HG02588 (cell line): Measurements from ENCODE around the gene SLC25A24.
"Not testable (repeated sequence)": the region's sequence is repeated elsewhere in the genome, so short reads cannot be mapped to it uniquely, and the experiment has no call there.

Experiments
- ATAC-seq: cut with Tn5 transposase; IDR thresholded peaks from one replicate; pipeline ENCODE4 v1.9.1; 2021; ENCODE audit warnings: mild to moderate bottlenecking, moderate library complexity; ENCODE audit not compliant: unreplicated experiment

SLC25A24 gene

DNA sequence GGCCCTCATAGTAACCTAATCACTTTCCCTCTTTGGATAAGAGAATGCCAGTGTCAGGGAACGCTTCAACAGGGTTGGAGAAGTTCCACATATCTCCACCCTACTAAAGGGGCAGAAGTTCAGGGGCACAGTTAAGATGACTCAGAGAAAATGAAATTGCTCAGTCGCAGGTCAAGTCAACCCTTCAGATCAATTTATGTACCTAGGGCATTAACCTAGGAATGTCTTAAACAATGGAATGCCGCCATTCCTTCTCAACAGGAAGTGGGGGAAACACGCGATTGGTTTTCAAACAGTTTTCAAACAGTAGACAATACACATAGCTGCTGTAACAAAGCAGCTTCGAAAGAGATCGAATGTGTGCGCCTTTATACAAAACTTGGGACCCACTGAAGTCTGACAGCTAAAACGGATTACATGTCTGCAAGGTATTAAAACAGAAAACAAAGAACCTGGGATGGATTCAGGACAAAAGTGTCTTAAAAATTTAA is 897 bp downstream of the SLC25A24 start:
- no peak for ATAC-seq

DNA sequence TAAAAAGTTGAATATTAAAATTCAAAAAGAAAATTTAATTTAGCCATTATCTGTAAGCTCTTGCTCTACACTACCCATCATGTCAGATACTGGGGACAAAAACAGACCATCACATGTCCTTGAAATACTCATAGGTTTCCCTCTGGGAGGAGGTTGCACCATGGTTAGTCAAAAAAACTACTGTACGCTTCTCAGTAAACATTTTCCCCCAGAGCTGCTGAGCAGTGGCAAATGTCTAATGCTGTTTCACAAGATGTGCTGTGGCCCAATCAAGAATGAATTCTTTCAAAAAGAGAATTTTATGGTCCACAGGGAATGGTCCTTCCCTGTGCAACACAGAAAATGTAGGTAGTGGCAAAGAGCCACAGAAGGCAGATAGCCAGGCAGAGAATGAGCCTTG is 6.1 kb downstream of the SLC25A24 start:
- ATAC-seq, result no peak

DNA sequence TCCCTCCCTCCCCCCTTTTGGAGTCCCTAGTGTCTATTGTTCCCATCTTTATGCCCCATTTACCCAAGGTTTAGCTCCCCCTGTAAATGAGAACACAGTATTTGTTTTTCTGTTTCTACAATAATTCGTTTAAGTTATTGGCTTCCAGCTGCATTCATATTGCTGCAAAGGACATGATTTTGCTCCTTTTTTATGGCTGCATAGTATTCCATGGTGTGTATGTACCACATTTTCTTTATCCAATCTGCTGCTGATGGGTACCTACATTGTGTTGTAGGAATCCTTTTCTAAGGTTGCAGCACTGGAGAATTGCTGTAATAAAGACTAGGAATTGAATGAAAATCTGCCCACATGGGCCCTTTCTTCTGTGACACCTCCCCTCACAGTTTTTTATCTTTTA is 6.8 kb downstream of the SLC25A24 start:
- no peak for ATAC-seq

DNA sequence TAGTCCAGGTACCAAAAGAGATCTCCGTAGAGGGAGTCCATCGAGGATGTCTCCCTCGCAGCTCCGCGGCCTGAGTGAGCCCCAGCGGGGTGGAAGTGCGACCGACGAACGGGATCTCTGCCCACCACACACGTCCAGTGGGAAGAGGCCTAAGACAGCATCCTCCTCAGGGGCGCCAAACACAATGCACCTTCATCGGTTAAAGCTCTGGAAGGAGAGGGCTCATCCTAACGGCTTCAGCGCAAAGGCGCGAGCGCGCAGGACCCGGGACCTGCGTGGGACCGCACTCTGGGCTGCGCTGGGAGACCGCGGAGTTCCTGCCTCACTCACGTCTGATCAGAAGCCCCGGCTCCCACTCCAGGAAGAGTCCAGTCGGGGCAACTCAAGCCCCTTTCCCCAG is 7.6 kb downstream of the SLC25A24 start:
- ATAC-seq, result no peak

DNA sequence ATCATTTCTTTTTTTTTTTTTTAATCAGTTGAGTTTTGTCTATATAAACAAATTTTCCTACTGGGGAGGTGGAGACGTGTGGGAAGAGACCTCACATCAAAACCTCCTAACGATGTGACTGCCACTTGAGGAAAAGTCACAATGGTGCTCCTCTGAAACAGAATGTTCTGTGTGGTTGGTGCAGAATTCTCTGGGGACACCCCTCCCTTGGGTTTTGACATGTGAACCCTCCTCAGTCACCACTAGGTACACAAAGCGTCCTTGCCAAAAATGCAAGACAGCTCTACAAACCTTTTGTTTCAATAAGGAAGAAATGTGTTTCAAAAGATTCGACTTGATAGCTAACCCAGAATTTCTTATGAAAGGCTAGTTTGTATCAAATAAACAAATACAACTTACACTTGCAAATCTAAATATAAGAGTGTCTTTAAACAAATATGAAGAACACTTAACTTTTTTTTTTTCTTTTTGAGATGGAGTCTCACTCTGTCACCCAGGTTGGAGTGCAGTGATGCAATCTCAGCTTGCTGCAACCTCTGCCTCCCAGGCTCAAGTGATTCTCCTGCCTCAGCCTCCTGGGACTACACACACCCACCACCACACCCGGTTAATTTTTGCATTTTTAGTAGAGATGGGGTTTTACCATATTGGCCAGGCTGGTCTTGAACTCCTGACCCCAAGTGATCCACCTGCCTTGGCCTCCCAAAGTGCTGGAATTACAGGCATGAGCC is 9.3 kb downstream of the SLC25A24 start:
- no peak for ATAC-seq

DNA sequence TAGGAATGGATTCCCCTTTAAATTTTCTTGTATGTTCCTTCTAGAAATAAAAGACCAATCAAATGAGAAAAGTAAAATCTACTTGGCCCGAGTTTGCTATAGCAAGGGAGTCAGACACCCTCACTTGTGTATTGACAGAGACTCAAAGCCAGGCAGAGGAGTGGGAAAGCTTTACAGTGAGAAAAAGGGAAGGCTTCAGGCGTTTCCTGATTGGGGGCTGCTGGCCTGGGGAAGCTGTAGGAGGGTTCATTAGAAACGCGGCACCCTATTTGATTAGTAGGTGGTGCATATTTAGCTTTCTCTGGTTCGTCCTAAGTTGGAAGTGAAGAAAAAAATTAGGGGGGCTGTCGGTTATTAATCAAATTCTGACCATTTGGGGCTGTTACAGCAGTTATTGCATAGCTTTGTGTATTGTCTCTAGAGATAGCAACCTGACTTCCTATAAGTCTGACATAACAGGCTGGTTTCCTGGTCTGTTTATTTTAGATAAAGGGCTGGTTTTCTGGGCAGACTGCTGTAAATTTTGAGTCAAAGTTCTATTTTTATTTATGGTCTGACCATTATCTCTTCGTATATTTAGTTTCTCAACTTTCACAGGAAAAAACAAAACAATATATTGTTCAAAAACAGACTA is 10.0 kb downstream of the SLC25A24 start:
- no peak for ATAC-seq

DNA sequence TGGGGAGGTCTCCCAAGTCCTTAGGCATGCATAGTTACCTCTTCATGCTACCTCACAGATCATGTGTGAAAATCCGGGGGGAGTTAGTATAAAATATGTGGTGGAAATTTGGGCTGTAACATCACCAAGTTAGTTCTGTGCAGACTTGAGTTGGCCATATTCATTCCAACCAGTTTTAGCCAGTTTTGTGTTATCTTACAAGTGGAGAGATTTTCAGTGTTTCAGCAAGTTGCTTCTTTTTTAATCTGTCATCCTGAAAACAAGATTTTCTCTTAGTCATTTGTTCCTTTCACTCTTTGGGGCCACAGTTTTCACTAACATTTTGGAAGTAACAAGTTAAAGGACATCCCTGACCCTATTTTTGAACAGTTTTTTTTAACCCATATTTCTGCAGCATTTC is 11.3 kb downstream of the SLC25A24 start:
- ATAC-seq, result no peak

DNA sequence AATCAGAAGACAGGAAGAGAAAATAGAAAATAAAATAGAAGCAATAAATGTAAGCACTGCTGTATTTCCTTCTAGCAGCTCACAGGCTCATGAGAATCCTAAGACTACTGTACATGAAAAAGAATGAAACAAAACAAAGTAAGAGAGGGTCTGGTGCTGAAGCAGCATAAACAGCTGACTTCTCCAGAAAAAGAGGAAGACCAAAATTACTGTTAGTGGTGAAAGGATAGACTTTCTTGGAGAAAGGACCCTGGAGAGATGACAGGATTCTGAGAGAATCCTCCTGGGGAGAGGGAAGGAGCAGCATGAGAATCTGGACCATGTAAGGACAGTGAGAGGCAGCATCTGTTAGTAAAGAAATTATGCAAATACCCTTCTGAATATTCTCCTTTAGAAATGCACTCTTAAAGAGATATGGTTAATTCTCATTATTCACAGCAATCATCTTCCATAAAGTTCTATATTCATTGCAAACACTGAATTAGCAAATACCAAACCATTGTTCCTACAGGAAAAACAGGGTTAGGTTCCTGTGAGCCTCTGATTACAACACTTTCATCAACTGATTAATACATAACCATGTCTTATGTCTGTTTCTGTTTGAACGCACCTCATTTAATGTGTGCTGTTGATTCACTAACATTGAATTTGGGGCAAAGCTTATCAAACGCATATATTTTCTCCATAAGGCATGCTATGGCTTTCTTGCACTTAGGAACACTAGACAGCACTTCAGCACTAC is 17.0 kb downstream of the SLC25A24 start:
- ATAC-seq, result no peak

DNA sequence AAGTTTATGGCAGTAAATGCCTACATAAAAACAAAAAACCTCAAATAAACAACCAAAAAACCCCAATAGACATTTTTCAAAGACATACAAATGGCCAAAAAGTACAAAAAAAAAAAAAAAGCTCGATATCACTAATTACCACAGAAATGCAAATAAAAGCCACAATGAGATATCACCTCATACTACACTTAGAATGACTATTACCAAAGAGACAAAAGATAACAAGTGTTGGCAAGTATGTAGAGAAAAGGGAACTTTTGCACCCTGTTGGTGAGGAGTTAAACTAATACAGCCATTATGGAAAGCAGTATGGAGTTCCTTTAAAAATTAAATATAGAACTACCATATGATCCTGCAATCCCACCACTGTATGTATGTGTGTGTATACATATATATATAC is 21.1 kb downstream of the SLC25A24 start:
- no peak for ATAC-seq

DNA sequence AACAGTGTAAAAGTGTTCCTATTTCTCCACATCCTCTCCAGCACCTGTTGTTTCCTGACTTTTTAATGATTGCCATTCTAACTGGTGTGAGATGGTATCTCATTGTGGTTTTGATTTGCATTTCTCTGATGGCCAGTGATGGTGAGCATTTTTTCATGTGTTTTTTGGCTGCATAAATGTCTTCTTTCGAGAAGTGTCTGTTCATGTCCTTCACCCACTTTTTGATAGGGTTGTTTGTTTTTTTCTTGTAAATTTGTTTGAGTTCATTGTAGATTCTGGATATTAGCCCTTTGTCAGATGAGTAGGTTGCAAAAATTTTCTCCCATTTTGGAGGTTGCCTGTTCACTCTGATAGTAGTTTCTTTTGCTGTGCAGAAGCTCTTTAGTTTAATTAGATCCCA is 37.7 kb downstream of the SLC25A24 start:
- not testable (repeated sequence) for ATAC-seq

DNA sequence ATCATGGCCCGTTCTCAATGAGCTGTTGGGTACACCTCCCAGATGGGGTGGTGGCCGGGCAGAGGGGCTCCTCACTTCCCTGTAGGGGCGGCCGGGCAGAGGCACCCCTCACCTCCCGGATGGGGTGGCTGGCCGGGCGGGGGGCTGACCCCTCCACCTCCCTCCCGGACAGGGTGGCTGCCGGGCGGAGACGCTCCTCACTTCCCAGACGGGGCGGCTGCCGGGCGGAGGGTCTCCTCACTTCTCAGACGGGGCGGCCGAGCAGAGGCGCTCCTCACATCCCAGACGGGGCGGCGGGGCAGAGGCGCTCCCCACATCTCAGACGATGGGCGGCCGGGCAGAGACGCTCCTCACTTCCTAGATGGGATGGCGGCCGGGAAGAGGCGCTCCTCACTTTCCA is 40.2 kb downstream of the SLC25A24 start:
- ATAC-seq, result not testable (repeated sequence)

DNA sequence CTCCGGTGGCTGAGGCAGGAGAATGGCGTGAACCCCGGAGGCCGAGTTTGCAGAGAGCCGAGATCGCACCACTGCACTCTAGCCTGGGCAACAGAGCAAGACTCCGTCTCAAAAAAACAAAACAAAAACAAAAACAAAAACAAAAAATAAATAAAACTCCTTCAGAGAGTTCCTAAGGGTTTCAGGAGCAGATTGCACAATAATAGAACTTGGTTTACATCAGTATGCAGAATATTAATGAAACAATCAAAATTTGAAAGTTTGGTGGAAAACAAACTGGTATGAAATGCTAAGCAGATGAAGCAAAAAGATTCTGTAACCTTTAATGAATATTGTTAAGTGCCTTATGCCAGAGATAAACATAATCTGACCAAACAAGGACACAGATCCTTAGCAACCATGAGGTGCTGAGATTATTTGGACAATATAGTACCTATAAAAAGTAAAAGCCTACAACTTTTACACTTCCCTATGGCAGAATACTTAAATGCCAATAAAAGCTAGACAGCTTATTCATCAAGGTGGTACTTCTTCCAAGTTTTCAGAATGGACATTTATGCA is 41.2 kb downstream of the SLC25A24 start:
- ATAC-seq, result no peak

DNA sequence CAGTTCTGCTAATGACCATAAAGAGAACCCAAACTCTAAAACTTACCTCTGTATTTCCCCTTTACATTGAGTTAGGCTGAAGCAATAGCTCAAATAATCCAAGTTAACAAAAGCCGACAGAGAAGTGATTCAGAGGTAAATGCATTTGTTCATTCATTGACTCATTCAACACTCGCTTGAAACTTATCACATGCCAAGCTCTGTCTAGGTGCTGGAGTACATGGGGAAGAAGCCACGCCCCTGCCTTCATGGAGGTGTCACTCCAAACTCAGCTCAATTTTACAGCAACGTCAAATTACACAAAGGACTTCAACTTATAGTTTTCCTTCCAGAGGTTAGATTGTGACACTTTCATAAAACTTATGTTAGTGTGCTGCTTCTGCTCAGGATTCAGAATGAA is 45.8 kb downstream of the SLC25A24 start:
- ATAC-seq, result no peak

DNA sequence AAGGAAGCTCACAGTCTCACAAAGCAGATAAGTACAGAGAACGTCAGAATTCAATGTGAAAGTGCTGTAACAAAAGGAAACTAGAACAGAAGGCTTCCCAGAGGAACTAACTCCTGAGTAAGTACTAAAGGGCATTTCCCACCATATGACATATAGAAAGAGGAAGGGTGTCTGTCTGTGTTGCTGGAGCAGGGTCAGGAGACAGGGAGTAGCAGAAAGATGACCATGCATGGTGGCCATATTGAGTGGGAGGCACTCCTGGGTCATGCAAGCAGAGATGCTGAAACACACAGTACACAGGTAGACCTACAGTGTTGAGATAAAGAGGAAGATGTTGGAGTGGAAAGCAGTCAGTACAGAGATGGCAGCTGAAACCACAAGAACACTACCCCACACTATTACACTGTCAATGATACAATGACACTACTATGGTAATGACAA is 47.3 kb downstream of the SLC25A24 start:
- peak; percentile 68 for ATAC-seq

DNA sequence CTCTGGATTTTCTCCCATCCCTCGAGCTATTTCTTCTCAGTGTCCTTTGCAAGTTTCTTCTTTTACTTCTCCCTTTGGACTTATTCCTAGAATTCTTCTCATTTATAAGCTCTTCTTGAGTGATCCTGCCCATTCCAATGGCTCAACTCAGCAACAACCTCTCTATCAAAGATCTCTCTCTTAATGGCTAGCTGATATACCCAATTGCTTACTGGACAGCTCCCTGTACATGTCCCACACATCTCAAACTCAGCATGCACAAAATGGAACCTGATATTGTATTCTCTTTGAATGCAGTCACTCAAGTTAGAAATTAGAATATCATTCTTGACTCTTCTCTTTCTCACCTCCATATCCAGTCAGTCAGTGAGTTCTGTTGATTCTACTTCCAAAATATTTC is 48.6 kb downstream of the SLC25A24 start:
- no peak for ATAC-seq

DNA sequence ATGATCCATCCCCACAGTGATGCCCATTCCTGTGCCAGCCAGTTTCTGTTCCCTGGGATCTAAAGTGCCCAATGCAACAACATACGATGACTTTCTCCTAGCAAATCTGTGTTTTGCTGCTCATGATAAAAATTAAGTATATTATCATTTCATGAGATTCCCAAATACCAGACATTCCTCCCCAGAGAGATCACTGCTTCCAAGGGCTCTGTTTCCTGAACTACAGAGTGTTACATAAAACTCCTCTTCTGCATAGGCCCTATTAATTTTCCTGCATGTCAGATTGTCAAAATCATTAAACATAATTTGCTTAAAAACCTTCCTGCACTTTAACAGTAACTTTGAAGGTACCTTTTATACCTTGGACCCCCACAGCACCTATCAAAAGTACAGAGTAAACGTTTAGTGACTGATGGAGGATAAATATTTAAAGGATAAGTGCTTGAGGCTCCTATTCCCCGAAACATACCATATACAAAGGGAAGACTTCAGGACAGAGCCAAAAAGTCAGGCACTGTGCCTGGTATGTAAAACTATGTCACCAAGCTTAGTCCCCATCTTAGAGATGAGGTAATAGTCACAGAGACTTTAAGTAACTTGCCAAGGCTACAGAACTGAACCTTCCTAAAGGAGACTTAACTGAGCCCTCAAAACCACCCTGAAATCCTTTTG is 50.2 kb downstream of the SLC25A24 start:
- ATAC-seq, result no peak

DNA sequence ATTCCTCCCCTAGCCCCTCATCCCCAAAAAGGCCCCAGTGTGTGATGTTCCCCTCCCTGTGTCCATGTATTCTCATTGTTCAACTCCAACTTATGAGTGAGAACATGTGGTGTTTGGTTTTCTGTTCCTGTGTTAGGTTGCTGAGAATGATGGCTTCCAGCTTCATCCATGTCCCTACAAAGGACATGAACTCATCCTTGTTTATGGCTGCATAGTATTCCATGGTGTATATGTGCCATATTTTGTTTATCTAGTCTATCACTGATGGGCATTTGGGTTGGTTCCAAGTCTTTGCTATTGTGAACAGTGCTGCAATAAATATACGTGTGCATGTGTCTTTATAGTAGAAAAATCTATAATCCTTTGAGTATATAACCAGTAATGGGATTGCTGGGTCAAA is 55.6 kb downstream of the SLC25A24 start:
- ATAC-seq, result not testable (repeated sequence)

DNA sequence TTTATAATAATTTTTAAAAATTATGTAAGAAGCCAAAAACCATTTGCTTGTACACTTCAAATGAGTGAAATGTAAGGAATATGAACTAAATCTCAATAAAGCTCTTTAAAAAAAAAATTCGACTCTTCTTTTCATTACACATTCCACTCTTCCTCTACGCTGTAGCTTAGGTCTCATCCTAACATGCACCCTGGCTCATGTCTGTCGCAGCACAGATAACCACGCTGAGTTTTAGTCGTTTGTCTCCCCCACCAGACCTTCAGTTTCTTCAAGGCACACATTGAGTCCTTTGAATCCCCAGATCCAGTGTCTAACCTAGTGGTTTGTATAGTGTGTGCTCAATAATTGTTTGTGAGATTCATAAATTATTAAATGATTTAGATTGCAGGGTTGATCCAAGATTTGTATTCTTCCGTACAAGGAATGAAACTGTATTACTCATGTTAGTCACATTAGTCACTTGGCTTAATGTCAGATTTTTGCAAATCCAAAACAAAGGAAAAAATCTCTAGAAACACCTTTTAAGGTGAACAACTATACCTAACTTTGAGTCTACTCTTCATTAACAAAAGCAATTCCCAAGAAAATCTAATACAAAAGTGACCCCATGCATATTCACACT is 57.3 kb downstream of the SLC25A24 start:
- no peak for ATAC-seq

DNA sequence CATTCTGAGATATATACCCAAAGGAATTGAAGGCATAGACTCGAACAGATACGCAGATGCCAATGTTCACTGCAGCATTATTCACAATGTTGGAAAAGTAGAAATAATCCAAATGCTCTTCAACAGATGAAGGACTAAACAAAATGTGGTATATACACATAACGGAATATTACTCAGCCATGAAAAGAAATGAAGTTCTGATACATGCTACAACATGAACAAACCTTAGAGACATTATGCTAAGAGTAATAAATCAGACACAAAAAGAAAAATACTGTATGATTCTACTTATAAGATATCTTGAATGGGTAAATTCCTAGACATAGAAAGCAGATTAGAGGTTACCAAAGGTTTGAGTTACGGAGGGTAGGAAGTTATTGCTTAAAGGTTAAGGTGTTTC is 57.9 kb downstream of the SLC25A24 start:
- ATAC-seq, result no peak

DNA sequence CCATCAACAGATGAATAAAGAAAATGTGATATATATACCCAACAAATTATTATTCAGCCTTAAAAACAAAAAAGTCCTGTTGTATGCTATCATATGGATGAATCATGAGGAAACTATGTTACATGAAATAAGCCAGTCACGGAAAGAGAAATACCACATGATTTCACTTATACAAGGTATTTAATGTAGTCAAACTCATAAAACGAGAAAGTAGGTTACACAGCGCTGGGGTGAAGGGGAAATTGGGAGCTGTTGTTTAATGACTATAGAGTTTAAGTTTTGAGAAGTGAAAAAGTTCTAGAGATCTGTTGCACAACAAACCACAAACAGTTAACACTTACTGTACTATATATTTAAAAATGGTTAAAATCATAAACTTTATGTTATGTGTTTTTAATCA is 58.5 kb downstream of the SLC25A24 start:
- no peak for ATAC-seq

DNA sequence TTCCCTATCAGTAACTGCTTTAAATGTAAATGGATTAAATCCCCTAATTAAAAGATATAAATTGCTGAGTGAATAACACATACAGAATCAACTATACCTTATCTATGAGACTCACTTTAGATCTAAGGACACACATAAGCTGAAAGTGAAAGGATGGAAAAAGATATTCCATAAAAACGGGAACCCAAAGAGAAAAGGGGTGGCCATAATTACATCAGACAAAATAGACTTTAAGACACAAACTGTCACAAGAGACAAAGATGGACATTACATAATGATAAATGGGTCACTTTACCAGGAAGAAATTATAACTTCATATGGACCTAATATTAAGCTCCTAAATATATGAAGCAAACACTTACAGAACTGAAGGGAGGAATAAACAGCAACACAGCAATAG is 59.2 kb downstream of the SLC25A24 start:
- no peak for ATAC-seq
